Measurements from ENCODE around the gene ADGRG6.

GRCh38 chr6:142446168-142446567, 144.4 kb downstream of the ADGRG6 start:
- TF ChIP-seq, protein P1, sequence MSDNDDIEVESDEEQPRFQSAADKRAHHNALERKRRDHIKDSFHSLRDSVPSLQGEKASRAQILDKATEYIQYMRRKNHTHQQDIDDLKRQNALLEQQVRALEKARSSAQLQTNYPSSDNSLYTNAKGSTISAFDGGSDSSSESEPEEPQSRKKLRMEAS (CRISPR knock-in tag; IDR thresholded peaks at IDR 0.05): no peak
- TF ChIP-seq ATF1 (CRISPR knock-in tag; IDR thresholded peaks at IDR 0.05) (no peak), CTCF (IDR thresholded peaks at IDR 0.05) (no peak), FOXJ3 (CRISPR knock-in tag; IDR thresholded peaks at IDR 0.05; ENCODE audit: borderline replicate concordance) (no peak), NFE2L1 (CRISPR knock-in tag; IDR thresholded peaks at IDR 0.05) (no peak), PRRX2 (CRISPR knock-in tag; IDR thresholded peaks at IDR 0.05) (no peak)
- TF ChIP-seq, protein P2, sequence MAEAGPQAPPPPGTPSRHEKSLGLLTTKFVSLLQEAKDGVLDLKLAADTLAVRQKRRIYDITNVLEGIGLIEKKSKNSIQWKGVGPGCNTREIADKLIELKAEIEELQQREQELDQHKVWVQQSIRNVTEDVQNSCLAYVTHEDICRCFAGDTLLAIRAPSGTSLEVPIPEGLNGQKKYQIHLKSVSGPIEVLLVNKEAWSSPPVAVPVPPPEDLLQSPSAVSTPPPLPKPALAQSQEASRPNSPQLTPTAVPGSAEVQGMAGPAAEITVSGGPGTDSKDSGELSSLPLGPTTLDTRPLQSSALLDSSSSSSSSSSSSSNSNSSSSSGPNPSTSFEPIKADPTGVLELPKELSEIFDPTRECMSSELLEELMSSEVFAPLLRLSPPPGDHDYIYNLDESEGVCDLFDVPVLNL (CRISPR knock-in tag; IDR thresholded peaks at IDR 0.05; ENCODE audit: borderline replicate concordance, low read depth): no peak
